Superior temporal gyrus (tissue), 1 donor: ENCODE measurements around the gene ADSS2.
A peak's percentile ranks its signal among the peaks of the same experiment; 100 is the strongest.
"Not testable (repeated sequence)": the region's sequence is repeated elsewhere in the genome, so short reads cannot be mapped to it uniquely, and the experiment has no call there.

Source experiments
- DNase-seq: peaks from one replicate; pipeline ENCODE4 v3.0.0-alpha.2; 2016; ENCODE audit errors: extremely low spot score

The ADSS2 gene

GRCh38 chr1:244395965-244396364 lies 55.7 kb downstream of the ADSS2 start:
- no peak for DNase-seq

- no peak for DNase-seq
Measured at GRCh38 chr1:244394826-244395765, 56.6 kb downstream of the ADSS2 start.

GRCh38 chr1:244394346-244394745 lies 57.4 kb downstream of the ADSS2 start:
- no peak for DNase-seq

GRCh38 chr1:244393604-244394176 lies 58.0 kb downstream of the ADSS2 start:
- DNase-seq = no peak

- no peak for DNase-seq
Measured at GRCh38 chr1:244391761-244392160, 59.9 kb downstream of the ADSS2 start.

GRCh38 chr1:244388961-244389360 lies 62.7 kb downstream of the ADSS2 start:
- peak; percentile 39 for DNase-seq

- DNase-seq = no peak
Measured at GRCh38 chr1:244387415-244387814, 64.3 kb downstream of the ADSS2 start.

- DNase-seq = no peak
Measured at GRCh38 chr1:244386595-244386994, 65.1 kb downstream of the ADSS2 start.

- no peak for DNase-seq
Measured at GRCh38 chr1:244384066-244384465, 67.6 kb downstream of the ADSS2 start.

GRCh38 chr1:244383278-244383884 lies 68.3 kb downstream of the ADSS2 start:
- no peak for DNase-seq

- peak; percentile 18 for DNase-seq
Measured at GRCh38 chr1:244381878-244382565, 69.7 kb downstream of the ADSS2 start.

- DNase-seq = no peak
Measured at GRCh38 chr1:244376126-244376525, 75.6 kb downstream of the ADSS2 start.

GRCh38 chr1:244375051-244375450 lies 76.7 kb downstream of the ADSS2 start:
- no peak for DNase-seq

- not testable (repeated sequence) for DNase-seq
Measured at GRCh38 chr1:244374484-244374883, 77.2 kb downstream of the ADSS2 start.

GRCh38 chr1:244371242-244372141 lies 80.2 kb downstream of the ADSS2 start:
- no peak for DNase-seq

- no peak for DNase-seq
Measured at GRCh38 chr1:244370060-244370637, 81.6 kb downstream of the ADSS2 start.

GRCh38 chr1:244369256-244370057 lies 82.3 kb downstream of the ADSS2 start:
- DNase-seq = no peak

- no peak for DNase-seq
Measured at GRCh38 chr1:244368279-244368678, 83.4 kb downstream of the ADSS2 start.

GRCh38 chr1:244367399-244368114 lies 84.2 kb downstream of the ADSS2 start:
- no peak for DNase-seq
